HG03442 (cell line): Measurements from ENCODE around the gene CAMK1.

Experiments
- ATAC-seq: cut with Tn5 transposase; IDR thresholded peaks from one replicate; pipeline ENCODE4 v1.9.1; 2021; ENCODE audit warnings: mild to moderate bottlenecking, moderate library complexity; ENCODE audit not compliant: unreplicated experiment

The CAMK1 gene

GRCh38 chr3:9743548-9743947 lies 26.2 kb downstream of the CAMK1 start:
- ATAC-seq = no peak

GRCh38 chr3:9742560-9742959 lies 27.2 kb downstream of the CAMK1 start:
- ATAC-seq = no peak

GRCh38 chr3:9739181-9739580 lies 30.6 kb downstream of the CAMK1 start:
- no peak for ATAC-seq

GRCh38 chr3:9736831-9737230 lies 32.9 kb downstream of the CAMK1 start:
- ATAC-seq = no peak

- no peak for ATAC-seq
Observed at GRCh38 chr3:9732740-9733115, 37.0 kb downstream of the CAMK1 start.

- peak; percentile 13 for ATAC-seq
Observed at GRCh38 chr3:9732080-9732739, 37.5 kb downstream of the CAMK1 start.

GRCh38 chr3:9731206-9732079 lies 38.3 kb downstream of the CAMK1 start, which contains the start of gene BRPF1:
Gene BRPF1, plus strand, starts transcription at chr3:9731735. Its CDS starts 2,406 bp downstream, at chr3:9734141.
- ATAC-seq = peak; percentile 90

GRCh38 chr3:9730657-9731205 lies 39.0 kb downstream of the CAMK1 start:
- peak; percentile 25 for ATAC-seq

- no peak for ATAC-seq
Observed at GRCh38 chr3:9729419-9729818, 40.3 kb downstream of the CAMK1 start.

- ATAC-seq = no peak
Observed at GRCh38 chr3:9727743-9728142, 42.0 kb downstream of the CAMK1 start.

GRCh38 chr3:9727041-9727595 lies 42.6 kb downstream of the CAMK1 start:
- ATAC-seq = no peak

- no peak for ATAC-seq
Observed at GRCh38 chr3:9725775-9726515, 43.8 kb downstream of the CAMK1 start.

GRCh38 chr3:9721700-9722060 lies 48.1 kb downstream of the CAMK1 start:
- no peak for ATAC-seq

- ATAC-seq = no peak
Observed at GRCh38 chr3:9721015-9721699, 48.6 kb downstream of the CAMK1 start.

- no peak for ATAC-seq
Observed at GRCh38 chr3:9718118-9718517, 51.6 kb downstream of the CAMK1 start.

GRCh38 chr3:9717563-9717962 lies 52.2 kb downstream of the CAMK1 start:
- no peak for ATAC-seq

- ATAC-seq = no peak
Observed at GRCh38 chr3:9716801-9717555, 52.8 kb downstream of the CAMK1 start.

- ATAC-seq = no peak
Observed at GRCh38 chr3:9715764-9716437, 53.8 kb downstream of the CAMK1 start.

GRCh38 chr3:9715136-9715535 lies 54.6 kb downstream of the CAMK1 start:
- ATAC-seq = no peak
